Loucy (cell line): ENCODE measurements around the gene RESP18.
A peak's percentile ranks its signal among the peaks of the same experiment; 100 is the strongest.

Source experiments
- H2AFZ ChIP-seq: fragments of 200-600 bp; sonication (generic); 2 replicates; pipeline ENCODE4 v1.6.0; 2016; ENCODE audit warnings: antibody characterized with exemption, mild to moderate bottlenecking, low read length, moderate library complexity
- H3F3A ChIP-seq: fragments of 200-600 bp; 2 replicates; pipeline ENCODE4 v1.6.0; 2016; ENCODE audit warnings: antibody characterized with exemption, low read depth, mild to moderate bottlenecking
- H3K27me3 ChIP-seq: fragments of 200-600 bp; sonication (generic); 2 replicates; pipeline ENCODE4 v1.6.1; 2014; ENCODE audit warnings: low read length, mild to moderate bottlenecking; ENCODE audit not compliant: insufficient read depth, poor library complexity, severe bottlenecking
- H3K36me3 ChIP-seq: fragments of 200-600 bp; sonication (generic); 2 replicates; pipeline ENCODE4 v1.6.1; 2016; ENCODE audit warnings: low read length; ENCODE audit not compliant: insufficient read depth
- H3K4me1 ChIP-seq: fragments of 200-600 bp; sonication (generic); 2 replicates; pipeline ENCODE4 v1.5.1; 2014; ENCODE audit warnings: low read length, mild to moderate bottlenecking; ENCODE audit not compliant: insufficient read depth, poor library complexity, severe bottlenecking
- H3K4me2 ChIP-seq: fragments of 200-600 bp; sonication (generic); 2 replicates; pipeline ENCODE4 v1.6.0; 2014; ENCODE audit warnings: antibody characterized with exemption, low read length, low read depth, mild to moderate bottlenecking; ENCODE audit not compliant: poor library complexity, severe bottlenecking
- H3K4me3 ChIP-seq: fragments of 200-600 bp; sonication (generic); 2 replicates; pipeline ENCODE4 v1.5.1; 2014; ENCODE audit warnings: low read length, mild to moderate bottlenecking, mixed read lengths; ENCODE audit not compliant: poor library complexity, severe bottlenecking
- H3K79me2 ChIP-seq: fragments of 200-600 bp; sonication (generic); 2 replicates; pipeline ENCODE4 v1.6.1; 2014; ENCODE audit warnings: low read length; ENCODE audit not compliant: insufficient read depth
- H3K9ac ChIP-seq: fragments of 200-600 bp; sonication (generic); 2 replicates; pipeline ENCODE4 v1.6.0; 2014; ENCODE audit warnings: mild to moderate bottlenecking, low read depth, low read length, moderate library complexity; ENCODE audit not compliant: poor library complexity, severe bottlenecking
- H3K9me2 ChIP-seq: fragments of 200-600 bp; sonication (generic); replicated peaks from 2 replicates; pipeline ENCODE4 v1.6.1; 2016; ENCODE audit warnings: low read depth, low read length, mixed read lengths
- H3K9me3 ChIP-seq: fragments of 200-600 bp; sonication (generic); 2 replicates; pipeline ENCODE4 v1.6.1; 2014; ENCODE audit warnings: mild to moderate bottlenecking, antibody characterized with exemption, low read length, low read depth; ENCODE audit not compliant: insufficient read depth
- H4K20me1 ChIP-seq: fragments of 200-600 bp; sonication (generic); 2 replicates; pipeline ENCODE4 v1.6.0; 2014; ENCODE audit warnings: antibody characterized with exemption, low read length, mild to moderate bottlenecking; ENCODE audit not compliant: insufficient read depth, poor library complexity, severe bottlenecking
- EZH2phosphoT487 ChIP-seq: fragments of 200-600 bp; IDR thresholded peaks from 2 replicates; pipeline ENCODE4 v1.6.1; 2018; ENCODE audit warnings: antibody characterized with exemption, mild to moderate bottlenecking, moderate library complexity, borderline replicate concordance
- TF ChIP-seq, protein P1 (sequence below): fragments of 200-600 bp; sonication (generic); conservative IDR thresholded peaks from 2 replicates; pipeline ENCODE4 v1.5.1; 2014; ENCODE audit warnings: mild to moderate bottlenecking, antibody characterized with exemption, low read length

RESP18 gene

DNA sequence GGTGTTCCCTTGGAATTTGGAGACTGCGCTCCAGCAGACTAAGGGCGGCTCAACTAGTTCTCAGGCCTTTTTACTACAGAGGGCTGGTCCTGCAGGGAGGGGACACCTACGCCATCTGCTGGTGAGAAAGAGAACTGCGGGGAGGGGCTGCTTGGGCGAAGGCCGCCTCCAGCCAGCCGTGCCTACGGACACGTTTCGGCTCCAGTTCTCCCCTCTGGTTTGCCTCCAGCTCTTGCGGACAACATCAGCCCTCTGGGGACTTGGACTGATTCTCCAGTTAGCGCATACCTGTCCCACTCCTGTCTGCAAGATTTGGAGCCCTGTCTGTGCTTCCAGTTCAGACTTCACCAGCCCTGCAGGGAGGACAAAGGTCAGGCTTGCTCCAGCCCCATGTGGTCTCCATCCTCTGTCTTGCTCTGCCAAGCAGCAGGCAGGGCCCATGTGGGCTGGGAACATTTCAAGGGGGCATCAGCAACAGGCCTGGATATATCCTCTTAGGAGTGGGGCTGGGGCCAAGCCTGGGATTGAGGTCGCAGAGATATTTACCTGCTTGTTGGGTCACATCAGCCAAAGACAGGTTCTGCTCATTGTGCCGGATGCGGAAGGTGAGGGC is 33.7 kb downstream of the RESP18 start:
- H3K9ac ChIP-seq = no peak overlapping the region
- no peaks in the 10 kb centered on the region for H3K36me3 ChIP-seq
- no peak for TF ChIP-seq EZH2phosphoT487
- TF ChIP-seq, protein P1, sequence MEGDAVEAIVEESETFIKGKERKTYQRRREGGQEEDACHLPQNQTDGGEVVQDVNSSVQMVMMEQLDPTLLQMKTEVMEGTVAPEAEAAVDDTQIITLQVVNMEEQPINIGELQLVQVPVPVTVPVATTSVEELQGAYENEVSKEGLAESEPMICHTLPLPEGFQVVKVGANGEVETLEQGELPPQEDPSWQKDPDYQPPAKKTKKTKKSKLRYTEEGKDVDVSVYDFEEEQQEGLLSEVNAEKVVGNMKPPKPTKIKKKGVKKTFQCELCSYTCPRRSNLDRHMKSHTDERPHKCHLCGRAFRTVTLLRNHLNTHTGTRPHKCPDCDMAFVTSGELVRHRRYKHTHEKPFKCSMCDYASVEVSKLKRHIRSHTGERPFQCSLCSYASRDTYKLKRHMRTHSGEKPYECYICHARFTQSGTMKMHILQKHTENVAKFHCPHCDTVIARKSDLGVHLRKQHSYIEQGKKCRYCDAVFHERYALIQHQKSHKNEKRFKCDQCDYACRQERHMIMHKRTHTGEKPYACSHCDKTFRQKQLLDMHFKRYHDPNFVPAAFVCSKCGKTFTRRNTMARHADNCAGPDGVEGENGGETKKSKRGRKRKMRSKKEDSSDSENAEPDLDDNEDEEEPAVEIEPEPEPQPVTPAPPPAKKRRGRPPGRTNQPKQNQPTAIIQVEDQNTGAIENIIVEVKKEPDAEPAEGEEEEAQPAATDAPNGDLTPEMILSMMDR = peak; percentile 87
- H4K20me1 ChIP-seq = no peaks in the 10 kb centered on the region
- peaks cover 10% of the 10 kb centered on the region for H3K4me1 ChIP-seq
- H3F3A ChIP-seq = no peaks in the 10 kb centered on the region
- H3K79me2 ChIP-seq = no peaks in the 10 kb centered on the region
- peak overlapping the region; percentile 43 for H3K4me2 ChIP-seq
- no peaks in the 10 kb centered on the region for H3K9me3 ChIP-seq
- peak overlapping the region; percentile 38; the same call in 1 of the 2 replicates for H2AFZ ChIP-seq
- H3K4me3 ChIP-seq = peak overlapping the region; percentile 31
- H3K27me3 ChIP-seq = peaks cover 12% of the 10 kb centered on the region
- no peaks in the 10 kb centered on the region for H3K9me2 ChIP-seq

DNA sequence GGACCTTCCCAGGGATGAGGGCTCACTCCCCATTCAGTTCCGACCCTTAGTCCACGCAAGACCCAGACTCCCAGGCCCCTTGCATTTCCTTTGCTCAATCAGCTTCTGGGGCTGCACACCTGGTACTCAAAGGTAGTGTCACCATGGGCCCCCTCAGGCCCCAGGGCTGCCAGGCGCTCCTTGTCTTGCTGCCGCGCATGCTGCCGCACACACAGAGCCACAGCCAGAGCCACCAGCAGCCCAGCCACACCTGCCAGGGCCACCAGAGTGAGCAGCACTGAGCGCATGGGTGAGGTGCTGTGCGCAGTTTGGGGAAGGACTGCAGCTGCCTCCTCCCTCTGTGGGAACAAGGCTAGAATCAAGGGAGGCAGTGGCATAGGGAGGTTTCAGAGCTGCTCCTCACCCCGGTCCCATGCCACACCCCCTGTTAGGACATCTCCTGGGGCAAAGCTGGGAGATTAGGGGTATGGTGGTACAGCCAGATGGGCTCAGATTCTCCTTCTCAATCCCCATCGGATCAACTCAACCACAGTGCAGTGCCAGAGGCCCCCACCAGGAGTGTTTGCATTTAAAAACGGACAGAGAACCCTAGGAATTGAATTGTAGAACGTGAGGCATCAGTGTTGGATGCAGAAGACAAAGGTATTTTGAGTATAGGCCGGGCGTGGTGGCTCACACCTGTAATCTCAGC is 34.6 kb downstream of the RESP18 start:
- Histone ChIP-seq H3K4me1 (peaks cover 10% of the 10 kb centered on the region), H3K79me2 (no peaks in the 10 kb centered on the region), H3K27me3 (peaks cover 12% of the 10 kb centered on the region), H3F3A (no peaks in the 10 kb centered on the region), H4K20me1 (no peaks in the 10 kb centered on the region), H3K4me2 (no peak overlapping the region), H3K36me3 (no peaks in the 10 kb centered on the region), H3K9me3 (no peaks in the 10 kb centered on the region), H2AFZ (no peak overlapping the region), H3K4me3 (no peak overlapping the region), H3K9ac (no peak overlapping the region), H3K9me2 (no peaks in the 10 kb centered on the region)
- no peak for TF ChIP-seq EZH2phosphoT487
- TF ChIP-seq, protein P1 = no peak

DNA sequence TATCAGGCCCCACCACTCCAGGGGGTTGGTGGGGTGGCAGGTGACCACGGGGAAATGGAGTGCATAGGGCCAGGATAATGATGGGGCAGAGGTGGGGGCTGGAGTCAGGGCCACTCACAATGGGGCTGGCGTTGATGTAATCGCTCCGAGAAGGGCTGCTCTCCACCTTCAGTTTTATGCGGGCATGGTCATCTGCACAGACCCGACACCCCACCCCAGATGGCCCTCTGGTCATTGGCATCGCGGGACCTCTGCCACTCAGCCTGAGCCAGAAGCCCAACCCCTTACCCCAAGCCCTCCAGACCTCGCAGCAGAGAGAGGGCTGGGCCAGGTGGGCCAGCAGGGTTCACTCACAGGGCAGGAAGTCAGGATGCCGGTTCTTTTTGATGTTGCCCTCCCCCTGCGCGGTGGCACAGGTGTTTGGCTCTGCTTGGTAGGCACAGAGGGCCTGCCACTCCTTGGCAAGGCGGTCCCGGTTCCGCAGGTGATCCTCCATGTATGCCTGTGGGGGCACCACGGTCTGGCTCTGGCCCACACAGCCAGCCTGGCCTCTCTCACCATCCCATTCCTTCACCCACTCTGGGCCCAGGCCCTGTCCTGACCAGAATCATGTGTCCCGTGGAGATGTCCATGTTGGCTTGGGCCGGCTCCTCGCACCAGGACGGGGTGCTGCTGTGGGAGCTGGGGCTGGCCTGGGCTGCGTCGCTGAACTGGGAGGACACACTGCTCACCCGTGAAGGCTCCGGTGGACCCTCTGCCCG is 35.7 kb downstream of the RESP18 start:
- no peaks in the 10 kb centered on the region for H4K20me1 ChIP-seq
- no peak overlapping the region for H3K4me2 ChIP-seq
- H3K4me1 ChIP-seq = peaks cover 10% of the 10 kb centered on the region
- H3K9me2 ChIP-seq = no peaks in the 10 kb centered on the region
- no peaks in the 10 kb centered on the region for H3K9me3 ChIP-seq
- no peaks in the 10 kb centered on the region for H3K36me3 ChIP-seq
- H3K79me2 ChIP-seq = no peaks in the 10 kb centered on the region
- no peaks in the 10 kb centered on the region for H3F3A ChIP-seq
- H2AFZ ChIP-seq = no peak overlapping the region
- no peak overlapping the region for H3K4me3 ChIP-seq
- TF ChIP-seq, protein P1 = no peak
- no peak for TF ChIP-seq EZH2phosphoT487
- no peak overlapping the region for H3K9ac ChIP-seq
- peaks cover 8% of the 10 kb centered on the region for H3K27me3 ChIP-seq
